ENCODE results near the gene RAB44.

DNA sequence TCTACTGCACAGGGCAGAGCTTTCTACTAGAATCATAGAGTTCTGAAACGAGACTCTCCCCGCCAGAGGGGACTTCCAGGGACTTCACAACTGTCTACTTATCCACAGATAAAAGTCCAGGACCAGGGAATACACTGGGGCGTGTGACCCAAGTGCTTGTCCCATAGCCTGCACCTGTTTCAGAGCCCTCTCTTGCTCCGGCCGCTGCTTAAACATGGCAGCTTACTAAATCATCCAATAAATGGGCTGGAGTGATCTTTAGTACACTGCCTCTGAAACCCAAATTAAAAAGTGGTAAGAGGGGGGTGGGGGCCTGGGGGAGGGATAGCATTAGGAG lies 8.9 kb upstream of the RAB44 start:
- TF ChIP-seq, protein P1, sequence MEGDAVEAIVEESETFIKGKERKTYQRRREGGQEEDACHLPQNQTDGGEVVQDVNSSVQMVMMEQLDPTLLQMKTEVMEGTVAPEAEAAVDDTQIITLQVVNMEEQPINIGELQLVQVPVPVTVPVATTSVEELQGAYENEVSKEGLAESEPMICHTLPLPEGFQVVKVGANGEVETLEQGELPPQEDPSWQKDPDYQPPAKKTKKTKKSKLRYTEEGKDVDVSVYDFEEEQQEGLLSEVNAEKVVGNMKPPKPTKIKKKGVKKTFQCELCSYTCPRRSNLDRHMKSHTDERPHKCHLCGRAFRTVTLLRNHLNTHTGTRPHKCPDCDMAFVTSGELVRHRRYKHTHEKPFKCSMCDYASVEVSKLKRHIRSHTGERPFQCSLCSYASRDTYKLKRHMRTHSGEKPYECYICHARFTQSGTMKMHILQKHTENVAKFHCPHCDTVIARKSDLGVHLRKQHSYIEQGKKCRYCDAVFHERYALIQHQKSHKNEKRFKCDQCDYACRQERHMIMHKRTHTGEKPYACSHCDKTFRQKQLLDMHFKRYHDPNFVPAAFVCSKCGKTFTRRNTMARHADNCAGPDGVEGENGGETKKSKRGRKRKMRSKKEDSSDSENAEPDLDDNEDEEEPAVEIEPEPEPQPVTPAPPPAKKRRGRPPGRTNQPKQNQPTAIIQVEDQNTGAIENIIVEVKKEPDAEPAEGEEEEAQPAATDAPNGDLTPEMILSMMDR (IDR thresholded peaks at IDR 0.05), result no peak
- no peak for TF ChIP-seq EZH2 (IDR thresholded peaks at IDR 0.05; ENCODE audit: borderline replicate concordance, insufficient read depth, low read depth, low read length, poor library complexity, severe bottlenecking)
